Stimulated activated CD8-positive, alpha-beta memory T cell treated with anti-CD3 and anti-CD28 coated beads, Interleukin-15, amount 100 ng/mL, for 4 hours (primary cell): Measurements from ENCODE around the gene MAPK1.
"Not testable (repeated sequence)": the region's sequence is repeated elsewhere in the genome, so short reads cannot be mapped to it uniquely, and the experiment has no call there.

Experiments
- DNase-seq, 2 donors: peaks; one replicate each; pipeline ENCODE4 v3.0.0-alpha.2; 2020; ENCODE audit warnings: low read depth in 2 of 2

Gene MAPK1

DNA sequence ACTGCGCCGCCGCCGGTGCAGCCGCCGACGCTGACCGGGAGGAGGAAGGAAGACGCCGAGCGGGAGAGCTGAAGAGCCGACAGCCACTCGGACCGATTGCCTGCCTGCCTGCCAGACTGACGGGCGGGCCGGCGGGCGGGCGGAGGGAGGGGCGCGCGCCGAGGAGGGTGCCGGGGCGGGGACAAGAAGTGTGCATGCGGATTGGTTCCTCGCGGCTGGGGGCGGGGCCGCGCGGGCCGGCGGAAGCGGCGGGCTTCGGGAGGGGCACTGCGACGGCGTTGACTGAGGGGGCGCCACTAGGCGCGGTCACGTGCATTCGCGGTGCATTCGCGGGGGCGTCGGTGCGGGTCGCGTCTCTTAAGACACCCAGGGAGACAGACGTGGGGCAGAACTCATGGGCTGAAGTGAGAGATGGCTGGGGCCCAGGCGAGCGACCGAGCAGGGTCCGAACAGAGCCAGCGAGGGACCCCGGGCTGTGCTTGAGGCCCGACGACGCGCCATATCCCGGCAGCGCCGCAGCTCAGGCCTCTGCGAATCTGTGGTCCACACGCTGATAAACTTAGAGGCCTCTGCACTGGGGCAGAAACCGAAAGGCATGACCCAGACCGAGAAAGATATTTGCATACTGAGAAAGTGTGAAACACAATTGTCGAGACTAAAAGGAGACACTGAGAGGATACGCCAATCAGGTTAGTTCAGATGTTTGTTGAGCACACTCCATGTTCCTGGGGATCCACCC, at the start of gene MAPK1:
MAPK1 (minus strand) TSS at position 118 of the 739 bp plus-strand sequence. CDS start 205 bp downstream, outside the sequence.
- peak; percentile 88 to 93 for DNase-seq

DNA sequence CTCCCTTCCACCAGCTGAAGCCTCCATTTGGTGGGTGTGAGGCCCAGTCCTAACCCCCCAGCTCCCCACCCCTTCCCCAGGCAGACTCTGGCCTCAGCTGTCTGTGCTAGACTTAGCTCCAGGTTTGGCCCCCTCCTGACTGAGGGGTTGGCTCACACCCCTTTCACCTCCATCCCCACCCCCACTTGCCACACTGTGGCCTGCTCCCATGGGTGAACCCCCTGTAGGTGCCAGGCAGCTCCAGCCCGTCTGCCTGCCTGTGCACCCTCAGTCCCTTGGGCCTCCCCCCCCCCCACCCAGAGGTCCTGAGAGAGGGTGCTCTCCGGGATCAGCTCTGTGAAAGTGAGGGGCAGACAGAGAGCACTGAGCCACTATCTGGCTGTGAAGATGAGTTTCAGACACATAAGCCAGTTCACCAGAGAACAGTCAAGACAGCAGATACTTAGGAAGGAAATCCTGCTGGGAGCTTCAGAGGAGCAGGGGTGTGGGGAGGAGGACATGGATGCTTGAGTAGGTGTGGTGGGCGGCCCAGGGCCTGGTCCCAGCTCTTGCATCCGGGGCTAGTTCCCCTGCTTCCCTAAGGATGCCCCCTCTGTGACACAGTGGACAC, 49.0 kb upstream of the MAPK1 start:
- no peak for DNase-seq

DNA sequence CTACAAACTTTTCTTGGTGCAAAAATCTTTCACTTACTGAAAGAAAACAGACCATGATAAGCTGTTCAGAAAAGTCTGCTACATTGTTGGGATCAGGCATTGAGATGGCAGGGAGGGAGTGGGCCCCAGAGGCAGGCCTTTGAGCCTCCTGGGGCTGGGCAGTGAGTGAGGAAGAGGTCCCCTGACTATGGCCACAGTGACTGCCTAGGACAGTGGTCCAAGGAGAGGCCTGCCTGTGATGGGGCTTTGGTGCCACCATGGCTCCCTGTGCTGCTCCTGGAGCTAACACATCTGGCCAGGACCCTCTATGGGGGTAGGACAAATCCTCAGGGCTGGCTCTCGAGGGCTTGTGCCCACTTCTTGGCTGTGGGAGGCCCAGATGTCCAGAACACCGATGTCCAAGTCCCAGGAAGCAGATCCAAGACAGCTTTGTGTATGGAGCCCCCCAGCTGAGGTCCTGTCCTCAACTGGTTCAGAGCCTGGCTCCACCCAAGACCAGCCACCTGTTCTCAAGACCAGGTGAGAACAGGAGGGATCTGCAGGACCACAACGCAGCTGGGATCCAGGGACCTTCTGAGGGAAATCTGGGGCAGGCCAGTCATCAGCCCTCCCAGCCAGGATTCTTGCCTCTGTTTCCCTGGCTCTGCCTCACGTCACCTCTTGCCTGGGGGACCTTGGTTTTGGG, 48.3 kb upstream of the MAPK1 start:
- DNase-seq = no peak

DNA sequence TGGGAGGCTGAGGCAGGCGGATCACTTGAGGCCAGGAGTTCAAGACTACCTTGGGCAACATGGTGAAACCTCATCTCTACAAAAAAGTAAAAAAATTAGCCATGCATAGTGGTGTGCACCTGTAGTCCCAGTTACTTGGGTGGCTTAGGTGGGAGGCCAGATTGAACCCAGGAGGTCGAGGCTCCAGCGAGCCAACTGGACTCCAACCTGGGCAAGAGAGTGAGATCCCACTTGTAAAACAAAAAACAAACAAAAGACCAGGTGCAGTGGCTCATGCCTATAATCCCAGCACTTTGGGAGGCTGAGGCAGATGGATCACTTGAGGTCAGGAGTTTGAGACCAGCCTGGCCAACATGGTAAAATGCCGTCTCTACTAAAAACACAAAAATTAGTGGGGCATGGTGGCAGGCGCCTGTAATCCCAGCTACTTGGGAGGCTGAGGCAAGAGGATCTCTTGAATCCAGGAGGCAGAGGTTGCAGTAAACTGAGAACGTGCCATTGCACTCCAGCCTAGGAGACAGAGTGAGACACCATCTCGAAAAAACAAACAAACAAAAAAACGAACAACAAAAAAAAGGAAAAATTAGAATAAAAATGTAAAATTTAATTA, 46.7 kb upstream of the MAPK1 start:
- DNase-seq = not testable (repeated sequence)

DNA sequence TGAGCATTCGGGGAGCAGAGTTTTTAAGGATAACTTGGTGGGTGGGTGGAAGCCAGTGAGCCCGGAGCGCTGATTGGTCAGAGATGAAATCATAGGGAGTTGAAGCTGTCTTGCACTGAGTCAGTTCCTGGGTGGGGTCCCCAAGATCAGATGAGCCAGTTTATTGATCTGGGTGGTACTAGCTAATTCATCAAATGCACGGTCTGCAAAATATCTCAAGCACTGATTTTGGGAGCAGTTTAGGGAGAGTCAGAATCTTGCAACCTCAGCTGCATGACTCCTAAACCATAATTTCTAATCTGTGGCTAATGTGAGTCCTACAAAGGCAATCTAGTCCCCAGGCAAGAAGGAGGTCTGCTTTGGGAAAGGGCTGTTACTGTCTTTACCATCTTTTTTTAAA, 42.9 kb upstream of the MAPK1 start:
- DNase-seq = not testable (repeated sequence)

DNA sequence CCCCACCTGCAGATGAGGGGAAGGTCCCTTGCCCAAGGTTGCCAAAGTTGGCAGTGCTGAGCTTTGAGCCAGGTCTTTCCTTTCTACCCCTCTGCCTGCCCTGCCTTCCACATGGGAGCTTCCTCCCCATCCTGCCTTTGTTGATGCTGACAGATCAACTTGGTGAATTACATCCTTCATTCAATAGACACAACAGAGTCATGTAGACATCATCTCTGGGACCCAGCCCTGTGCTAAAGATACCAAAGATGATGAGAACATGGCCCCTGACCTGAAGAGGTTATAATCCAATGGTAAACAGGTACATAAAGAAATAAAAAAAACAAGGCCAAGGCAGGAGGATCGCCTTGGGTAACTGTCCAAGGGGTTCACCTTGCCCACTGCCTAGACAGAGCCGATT, 42.4 kb upstream of the MAPK1 start:
- no peak for DNase-seq

DNA sequence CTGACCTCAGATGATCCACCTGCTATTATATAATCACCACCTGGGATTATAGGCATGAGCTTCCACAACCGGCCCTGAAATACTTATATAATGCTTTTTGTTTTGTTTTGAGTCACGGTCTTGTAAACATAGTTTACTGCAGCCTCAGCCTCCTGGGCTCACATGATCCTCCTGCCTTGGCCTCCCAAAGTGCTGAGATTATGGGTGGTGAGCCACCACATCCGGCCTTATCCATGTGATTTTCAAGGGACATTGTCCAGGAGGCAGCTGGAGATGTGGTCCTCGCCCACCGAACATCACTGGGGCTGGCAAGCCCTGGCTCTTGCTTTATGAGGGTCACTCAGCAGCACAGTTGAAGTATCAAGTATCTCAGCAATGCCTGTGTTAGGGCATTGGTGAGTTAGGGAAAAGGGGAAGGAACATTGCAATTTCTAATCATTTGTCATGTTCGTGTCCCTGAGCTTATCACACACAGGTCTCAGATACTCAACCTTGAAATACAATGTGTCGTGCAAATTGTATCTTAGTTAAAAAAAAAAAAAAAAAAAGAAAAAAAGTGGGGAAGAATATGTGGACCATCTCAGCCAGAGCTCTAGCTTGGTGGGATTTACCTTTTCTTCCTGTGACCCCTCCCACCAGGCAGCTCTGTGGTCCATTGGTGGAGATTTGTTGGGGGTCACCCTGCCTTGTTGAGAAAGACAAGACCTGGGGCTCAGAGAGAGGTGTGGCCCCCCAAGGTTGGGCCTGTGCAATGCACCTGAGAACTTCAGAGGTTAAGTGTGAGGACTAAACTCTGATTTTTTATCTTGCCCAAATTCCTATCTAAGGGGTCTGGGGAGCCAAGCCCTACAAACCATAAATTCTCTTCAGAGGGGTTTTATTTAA, 40.4 kb upstream of the MAPK1 start:
- no peak for DNase-seq

DNA sequence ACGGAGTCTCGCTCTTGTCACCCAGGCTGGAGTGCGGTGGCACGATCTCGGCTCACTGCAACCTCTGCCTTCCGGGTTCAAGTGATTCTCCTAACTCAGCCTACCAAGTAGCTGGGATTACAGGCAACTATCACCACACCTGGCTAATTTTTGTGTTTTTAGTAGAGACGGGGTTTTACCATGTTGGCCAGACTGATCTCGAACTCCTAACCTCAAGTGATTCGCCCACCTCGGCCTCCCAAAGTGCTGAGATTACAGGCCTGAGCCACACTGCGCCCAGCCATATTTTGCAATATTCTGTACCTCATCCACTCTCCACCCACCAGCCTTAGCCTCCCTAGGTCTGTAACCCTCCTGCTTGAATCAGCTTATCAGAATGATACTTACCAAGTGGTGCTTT, 37.8 kb upstream of the MAPK1 start:
- DNase-seq = not testable (repeated sequence)

DNA sequence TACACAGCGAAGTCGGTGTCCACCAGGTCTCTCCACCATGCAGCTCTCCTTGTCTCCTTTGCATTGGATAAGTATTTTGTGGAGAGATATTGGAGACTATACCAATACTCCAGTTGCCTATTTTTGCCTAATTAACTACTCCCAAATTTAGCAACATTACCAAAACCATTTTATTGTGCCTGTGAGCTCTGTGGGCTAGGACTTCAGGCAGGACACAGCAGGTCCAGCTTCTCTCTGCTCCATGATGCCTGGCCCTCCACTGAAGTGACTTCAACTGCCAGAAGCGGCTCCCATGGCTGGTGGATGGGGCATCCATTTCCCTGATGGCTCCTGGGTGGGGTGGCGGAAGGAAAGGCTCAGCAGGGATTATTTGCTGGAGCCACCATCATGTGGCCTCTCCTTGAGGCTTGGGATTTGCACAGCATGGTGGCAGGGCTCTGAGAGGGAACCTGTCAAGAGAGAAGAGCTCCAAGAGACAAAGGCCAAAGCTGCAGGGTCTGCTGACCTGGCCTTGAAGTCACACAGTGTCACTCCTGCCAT, 36.9 kb upstream of the MAPK1 start:
- DNase-seq = no peak

DNA sequence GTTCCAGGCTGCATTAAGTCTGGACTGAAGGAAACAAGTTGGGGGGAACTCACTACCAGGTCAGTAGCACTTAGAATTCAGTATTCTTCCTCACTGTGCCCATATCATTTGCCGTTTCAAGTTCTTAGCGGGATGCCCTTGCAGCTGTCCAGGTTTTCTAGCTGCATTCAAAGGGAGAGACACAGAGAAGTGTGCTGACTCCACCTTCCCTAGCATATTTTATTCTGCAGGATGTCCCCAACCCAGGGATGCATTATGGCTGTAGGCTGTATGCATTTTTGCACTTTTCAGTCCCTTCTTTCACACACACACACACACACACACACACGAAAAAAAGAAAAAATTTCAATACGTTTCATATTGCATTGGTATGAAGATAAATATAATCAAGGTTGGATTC, 35.8 kb upstream of the MAPK1 start:
- DNase-seq = no peak

DNA sequence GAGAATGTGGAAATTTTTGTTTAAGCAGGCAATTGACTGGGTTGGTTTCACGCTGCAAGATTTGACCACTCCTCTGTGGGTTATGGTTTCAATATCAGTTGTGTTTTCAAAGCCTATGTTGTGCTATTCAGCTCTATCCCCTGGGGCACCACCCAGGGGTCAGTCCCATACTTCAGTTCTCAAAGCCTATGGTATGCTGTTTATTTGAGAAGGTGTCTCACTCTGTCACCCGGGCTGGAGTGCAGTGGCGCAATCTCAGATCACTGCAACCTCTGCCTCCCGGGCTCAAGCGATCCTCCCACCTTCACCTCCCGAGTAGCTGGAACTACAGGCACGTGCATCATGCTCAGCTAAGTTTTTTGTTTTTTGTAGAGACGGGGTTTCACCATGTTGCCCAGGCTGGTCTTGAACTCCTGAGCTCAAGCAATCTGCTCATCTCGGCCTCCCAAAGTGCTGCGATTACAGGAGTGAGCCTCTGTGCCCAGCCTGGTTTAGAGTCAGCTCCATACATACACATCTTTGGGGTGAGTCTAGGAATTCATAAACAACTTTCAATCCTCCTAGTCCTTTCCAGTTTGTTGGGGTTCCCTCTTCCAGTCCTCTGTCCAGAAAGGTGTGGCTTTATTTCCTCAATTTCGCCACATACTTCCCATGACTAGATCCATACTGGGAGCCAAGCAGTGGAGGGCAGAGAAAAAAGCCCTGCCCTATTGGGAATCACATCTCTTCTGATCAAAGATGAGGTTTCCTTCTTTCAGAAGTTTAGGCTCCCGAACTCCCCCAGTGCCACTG, 35.0 kb upstream of the MAPK1 start:
- no peak for DNase-seq

DNA sequence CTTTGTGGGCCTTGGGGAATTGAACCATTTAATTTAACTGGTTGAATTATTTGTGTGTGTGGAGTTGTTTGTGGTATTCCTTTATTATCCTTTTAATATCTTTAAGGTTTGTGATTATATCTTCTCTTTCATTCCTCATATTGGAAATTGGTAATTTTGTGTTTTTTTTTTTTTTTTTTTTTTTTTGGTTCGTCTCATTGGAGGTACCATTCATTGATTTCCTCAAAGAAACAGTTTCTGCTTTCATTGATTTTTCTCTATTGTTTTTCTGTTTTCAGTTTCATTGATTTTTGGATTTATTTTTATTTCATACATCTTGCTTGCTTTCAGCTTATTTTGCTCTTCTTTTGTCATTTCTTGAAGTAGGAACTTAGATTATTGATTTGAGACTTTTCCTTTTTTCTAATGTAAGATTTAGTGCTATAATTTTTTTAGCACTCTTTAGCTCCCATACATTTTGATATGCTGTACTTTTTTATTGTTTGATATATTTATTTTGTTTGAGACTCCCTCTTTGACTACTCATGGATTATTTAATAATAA, 31.0 kb upstream of the MAPK1 start:
- DNase-seq = no peak

DNA sequence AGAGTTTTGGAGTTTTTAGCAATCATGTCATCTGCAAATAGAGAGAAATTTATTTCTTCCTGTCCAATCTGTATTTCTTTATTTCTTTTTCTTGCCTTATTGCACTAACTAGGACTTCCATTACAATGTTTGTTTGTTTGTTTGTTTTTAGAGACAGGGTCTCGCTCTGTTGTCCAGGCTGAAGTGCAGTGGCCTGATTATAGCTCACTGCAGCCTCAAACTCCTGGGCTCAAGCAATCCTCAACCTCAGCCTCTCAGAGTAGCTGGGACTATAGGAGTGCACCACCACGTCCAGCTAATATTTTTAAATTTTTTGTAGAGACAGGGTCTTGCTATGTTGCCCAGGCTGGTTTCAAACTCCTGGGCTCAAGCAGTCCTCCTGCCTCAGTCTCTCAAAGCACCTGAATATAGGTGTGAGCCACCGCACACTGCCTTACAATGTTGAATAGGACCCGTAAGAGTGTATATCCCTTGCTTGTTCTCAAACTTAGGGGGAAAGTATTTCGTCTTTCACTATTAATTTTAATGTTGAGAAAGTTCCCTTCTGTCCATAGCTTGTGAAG, 29.6 kb upstream of the MAPK1 start:
- no peak for DNase-seq

DNA sequence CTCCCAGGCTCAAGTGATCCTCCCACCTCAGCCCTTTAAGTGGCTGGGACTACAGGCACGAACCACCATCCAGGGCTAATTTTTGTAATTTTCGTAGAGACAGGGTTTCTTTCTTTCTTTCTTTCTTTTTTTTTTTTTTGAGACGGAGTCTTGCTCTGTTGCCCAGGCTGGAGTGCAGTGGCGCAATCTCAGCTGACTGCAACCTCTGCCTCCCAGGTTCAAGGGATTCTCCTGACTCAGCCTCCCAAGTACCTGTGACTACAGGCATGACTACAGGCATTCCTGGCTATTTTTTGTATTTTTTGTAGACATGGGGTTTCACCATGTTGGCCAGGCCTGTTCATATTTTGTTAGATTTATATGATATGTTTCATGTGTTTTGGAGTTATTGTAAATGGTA, 28.8 kb upstream of the MAPK1 start:
- DNase-seq = not testable (repeated sequence)

DNA sequence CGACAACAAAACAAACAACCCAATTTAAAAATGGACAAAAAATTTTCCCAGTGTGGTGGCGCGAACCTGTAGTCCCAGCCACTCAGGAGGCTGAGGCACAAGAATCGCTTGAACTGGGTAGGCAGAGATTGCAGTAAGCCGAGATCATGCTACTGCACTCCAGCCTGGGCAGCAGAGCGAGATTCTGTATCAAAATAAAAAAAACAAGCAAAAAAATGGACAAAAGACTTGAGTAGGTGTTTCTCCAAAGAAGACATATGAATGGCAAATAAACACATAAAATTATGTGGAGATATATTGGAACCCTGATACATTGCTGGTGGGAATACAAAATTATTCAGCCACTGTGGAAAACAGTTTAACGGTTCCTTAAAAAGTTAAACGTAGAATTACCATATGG, 27.4 kb upstream of the MAPK1 start:
- DNase-seq = no peak

DNA sequence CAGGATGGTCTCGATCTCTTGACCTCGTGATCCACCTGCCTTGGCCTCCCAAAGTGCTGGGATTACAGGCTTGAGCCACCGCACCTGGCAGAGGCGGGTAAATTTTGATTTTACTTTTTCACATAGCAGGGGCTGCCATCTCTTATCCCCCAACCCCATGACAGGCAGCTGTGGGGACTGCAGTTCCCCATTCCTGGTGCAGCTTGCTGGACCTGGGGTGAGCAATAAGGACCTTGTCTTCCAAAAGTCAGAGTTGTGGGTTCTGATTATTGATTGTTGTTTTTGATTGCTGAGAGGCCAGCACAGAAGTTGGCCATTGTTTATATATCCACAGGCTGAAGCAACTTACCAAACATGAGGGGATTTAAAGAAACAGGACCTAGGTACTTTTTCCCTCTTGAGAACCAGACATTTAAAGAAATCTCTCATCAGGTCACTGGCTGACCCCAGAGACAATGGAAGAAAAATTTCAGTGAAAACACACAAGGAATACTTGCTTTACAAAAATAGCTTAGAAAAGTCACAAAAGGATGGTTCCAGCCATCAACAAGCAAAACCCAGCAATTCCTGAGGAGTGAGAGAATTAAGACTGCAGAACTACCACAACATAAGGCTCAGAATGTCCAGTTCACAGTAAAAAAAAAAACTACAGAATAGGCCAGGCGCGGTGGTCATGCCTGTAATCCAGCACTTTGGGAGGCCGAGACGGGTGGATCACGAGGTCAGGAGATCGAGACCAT, 22.0 kb upstream of the MAPK1 start:
- no peak for DNase-seq

DNA sequence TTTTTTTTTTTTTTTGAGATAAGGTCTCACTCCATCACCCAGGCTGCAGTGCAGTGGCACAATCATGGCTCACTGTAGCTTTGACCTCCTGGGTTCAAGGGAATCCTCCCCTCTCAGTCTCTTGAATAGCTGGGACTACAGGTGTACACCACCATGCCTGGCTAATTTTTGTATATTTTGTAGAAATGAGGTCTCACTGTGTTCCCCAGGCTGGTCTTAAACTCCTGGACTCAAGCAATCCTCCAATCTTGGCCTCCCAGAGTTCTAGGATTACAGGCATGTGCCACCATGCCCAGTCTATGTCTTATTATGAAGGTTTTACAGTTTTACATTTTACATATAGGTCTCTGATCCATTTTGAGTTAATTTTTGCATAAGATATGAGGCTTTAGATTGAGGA, 20.4 kb upstream of the MAPK1 start:
- no peak for DNase-seq

DNA sequence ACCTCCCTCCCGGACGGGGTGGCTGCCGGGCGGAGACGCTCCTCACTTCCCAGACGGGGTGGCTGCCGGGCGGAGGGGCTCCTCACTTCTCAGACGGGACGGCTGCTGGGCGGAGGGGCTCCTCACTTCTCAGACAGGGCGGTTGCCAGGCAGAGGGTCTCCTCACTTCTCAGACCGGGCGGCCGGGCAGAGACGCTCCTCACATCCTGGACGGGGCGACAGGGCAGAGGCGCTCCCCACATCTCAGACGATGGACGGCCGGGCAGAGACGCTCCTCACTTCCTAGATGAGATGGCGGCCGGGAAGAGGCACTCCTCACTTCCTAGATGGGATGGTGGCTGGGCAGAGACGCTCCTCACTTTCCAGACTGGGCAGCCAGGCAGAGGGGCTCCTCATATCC, 16.5 kb upstream of the MAPK1 start:
- not testable (repeated sequence) for DNase-seq

DNA sequence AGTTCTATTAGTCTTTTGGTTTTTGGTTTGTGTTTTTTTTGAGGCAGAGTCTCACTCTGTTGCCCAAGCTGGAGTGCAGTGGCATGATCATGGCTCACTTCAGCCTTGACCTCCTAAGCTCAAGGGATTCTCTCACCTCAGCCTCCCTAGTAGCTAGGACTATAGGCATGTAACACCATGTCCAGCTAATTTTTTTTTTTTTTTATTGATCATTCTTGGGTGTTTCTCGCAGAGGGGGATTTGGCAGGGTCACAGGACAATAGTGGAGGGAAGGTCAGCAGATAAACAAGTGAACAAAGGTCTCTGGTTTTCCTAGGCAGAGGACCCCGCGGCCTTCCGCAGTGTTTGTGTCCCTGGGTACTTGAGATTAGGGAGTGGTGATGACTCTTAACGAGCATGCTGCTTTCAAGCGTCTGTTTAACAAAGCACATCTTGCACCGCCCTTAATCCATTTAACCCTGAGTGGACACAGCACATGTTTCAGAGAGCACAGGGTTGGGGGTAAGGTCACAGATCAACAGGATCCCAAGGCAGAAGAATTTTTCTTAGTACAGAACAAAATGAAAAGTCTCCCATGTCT, 15.4 kb upstream of the MAPK1 start:
- DNase-seq = not testable (repeated sequence)
